ENCODE results near the gene FTO.

The FTO gene

GRCh38 chr16:53946746-53947386 is 242.9 kb downstream of the FTO start:
- DNase-seq: no peak

- no peak for DNase-seq
Observed at GRCh38 chr16:53947642-53948041, 243.7 kb downstream of the FTO start.

- DNase-seq: no peak
Observed at GRCh38 chr16:53948326-53948725, 244.4 kb downstream of the FTO start.

GRCh38 chr16:53948734-53949430 is 244.9 kb downstream of the FTO start:
- DNase-seq: no peak

- no peak for DNase-seq
Observed at GRCh38 chr16:53949715-53950410, 245.9 kb downstream of the FTO start.

- no peak for DNase-seq
Observed at GRCh38 chr16:53950677-53951076, 246.7 kb downstream of the FTO start.

GRCh38 chr16:53952215-53953208 is 248.6 kb downstream of the FTO start:
- peak; percentile 25 for DNase-seq

GRCh38 chr16:53953336-53953735 is 249.4 kb downstream of the FTO start:
- DNase-seq: no peak

GRCh38 chr16:53955221-53955875 is 251.4 kb downstream of the FTO start:
- DNase-seq: no peak

- DNase-seq: no peak
Observed at GRCh38 chr16:53958341-53958880, 254.5 kb downstream of the FTO start.

GRCh38 chr16:53960050-53960812 is 256.3 kb downstream of the FTO start:
- DNase-seq: no peak

GRCh38 chr16:53960954-53961616 is 257.1 kb downstream of the FTO start:
- DNase-seq: no peak

- peak; percentile 23 for DNase-seq
Observed at GRCh38 chr16:53962041-53962440, 258.1 kb downstream of the FTO start.

- no peak for DNase-seq
Observed at GRCh38 chr16:53964145-53964790, 260.3 kb downstream of the FTO start.

GRCh38 chr16:53966821-53967571 is 263.0 kb downstream of the FTO start:
- DNase-seq: no peak

GRCh38 chr16:53967572-53967971 is 263.6 kb downstream of the FTO start:
- no peak for DNase-seq

GRCh38 chr16:53968454-53968853 is 264.5 kb downstream of the FTO start:
- DNase-seq: peak; percentile 56

- peak; percentile 35 for DNase-seq
Observed at GRCh38 chr16:53968896-53969295, 264.9 kb downstream of the FTO start.

GRCh38 chr16:53971616-53972015 is 267.7 kb downstream of the FTO start:
- no peak for DNase-seq
